ENCODE measurements around the gene LYZL6. TPM values are rescaled to one million over a fixed set of nuclear protein-coding genes. Genes with fewer than 3 reads are reported as not detected.

LYZL6 gene
- total and polyA plus RNA-seq, 2 donors from 2014 or later: not detected

DNA sequence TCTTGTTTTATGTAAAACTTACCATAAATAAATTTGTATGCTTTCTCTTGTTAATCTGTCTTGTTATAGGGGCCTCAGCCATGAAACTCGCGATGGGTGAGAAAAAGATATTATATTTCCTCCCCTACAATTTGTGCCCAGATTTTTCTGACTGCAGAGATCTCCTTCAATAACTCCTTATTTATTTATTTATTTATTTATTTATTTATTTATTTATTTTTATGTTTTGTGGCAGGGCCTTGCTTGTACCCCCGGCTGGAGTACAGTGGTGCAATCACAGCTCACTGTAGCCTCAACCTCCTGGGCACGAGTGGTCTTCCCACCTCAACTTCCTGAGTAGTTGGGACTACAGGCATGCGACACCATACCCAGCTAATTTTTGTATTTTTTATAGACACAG is 40.1 kb downstream of the LYZL6 start:
- no peak overlapping the region for H3K4me3 ChIP-seq (ENCODE audit: low read length in 3 of 3)
- TF ChIP-seq, protein P1, sequence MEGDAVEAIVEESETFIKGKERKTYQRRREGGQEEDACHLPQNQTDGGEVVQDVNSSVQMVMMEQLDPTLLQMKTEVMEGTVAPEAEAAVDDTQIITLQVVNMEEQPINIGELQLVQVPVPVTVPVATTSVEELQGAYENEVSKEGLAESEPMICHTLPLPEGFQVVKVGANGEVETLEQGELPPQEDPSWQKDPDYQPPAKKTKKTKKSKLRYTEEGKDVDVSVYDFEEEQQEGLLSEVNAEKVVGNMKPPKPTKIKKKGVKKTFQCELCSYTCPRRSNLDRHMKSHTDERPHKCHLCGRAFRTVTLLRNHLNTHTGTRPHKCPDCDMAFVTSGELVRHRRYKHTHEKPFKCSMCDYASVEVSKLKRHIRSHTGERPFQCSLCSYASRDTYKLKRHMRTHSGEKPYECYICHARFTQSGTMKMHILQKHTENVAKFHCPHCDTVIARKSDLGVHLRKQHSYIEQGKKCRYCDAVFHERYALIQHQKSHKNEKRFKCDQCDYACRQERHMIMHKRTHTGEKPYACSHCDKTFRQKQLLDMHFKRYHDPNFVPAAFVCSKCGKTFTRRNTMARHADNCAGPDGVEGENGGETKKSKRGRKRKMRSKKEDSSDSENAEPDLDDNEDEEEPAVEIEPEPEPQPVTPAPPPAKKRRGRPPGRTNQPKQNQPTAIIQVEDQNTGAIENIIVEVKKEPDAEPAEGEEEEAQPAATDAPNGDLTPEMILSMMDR (IDR thresholded peaks at IDR 0.05; ENCODE audit: borderline replicate concordance, extremely low read depth, insufficient read depth): no peak
- no peaks in the 10 kb centered on the region for H3K27me3 ChIP-seq (ENCODE audit: control insufficient read depth, insufficient read depth, low read length)
- no peak for DNase-seq
- FAIRE-seq: no peak
- intact Hi-C loops (cut with DNase I): no loop called here
- H3K9me3 ChIP-seq (ENCODE audit: control insufficient read depth in 2 of 3, insufficient read depth in 1 of 3, low read length in 3 of 3): no peaks in the 10 kb centered on the region
- H3K27ac ChIP-seq (ENCODE audit: low read depth in 2 of 2, low read length in 2 of 2): no peak overlapping the region
- no peak overlapping the region for H3K9ac ChIP-seq (ENCODE audit: low read length in 3 of 3)
- peaks cover 0 to 5% (median 3%) of the 10 kb centered on the region in 3 donors for H3K4me1 ChIP-seq (ENCODE audit: control insufficient read depth in 2 of 3, insufficient read depth in 2 of 3, low read depth in 1 of 3, low read length in 3 of 3)
- no peaks in the 10 kb centered on the region for H3K36me3 ChIP-seq (ENCODE audit: control insufficient read depth in 2 of 3, insufficient read depth in 3 of 3, low read length in 3 of 3)

DNA sequence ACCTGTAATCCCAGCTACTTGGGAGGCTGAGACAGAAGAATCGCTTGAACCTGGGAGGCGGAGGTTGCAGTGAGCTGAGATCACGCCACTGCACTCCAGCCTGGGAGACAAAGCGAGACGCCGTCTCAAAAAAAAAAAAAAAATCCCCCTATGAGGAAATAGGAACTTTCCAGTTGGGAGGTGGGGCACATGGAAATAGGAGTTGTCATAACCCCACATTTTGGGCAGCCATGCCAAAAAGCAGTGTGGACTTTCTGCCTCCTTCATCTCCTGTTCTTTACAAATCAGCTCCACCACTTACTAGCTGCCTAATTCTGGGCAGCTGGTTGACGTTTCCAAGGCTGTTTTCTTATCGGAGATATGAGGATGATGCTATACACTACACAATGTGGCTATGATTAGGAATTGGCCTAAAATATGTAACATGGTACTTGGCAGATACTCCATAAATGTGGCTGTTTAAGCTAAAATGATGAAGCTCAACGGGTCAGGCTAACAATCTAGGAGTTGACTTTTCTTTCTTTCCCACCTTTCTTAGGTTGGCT is 41.8 kb downstream of the LYZL6 start:
- FAIRE-seq (no peak), DNase-seq (no peak)
- no peaks in the 10 kb centered on the region for H3K9me3 ChIP-seq (ENCODE audit: control insufficient read depth in 2 of 3, insufficient read depth in 1 of 3, low read length in 3 of 3)
- no peak overlapping the region for H3K27ac ChIP-seq (ENCODE audit: low read depth in 2 of 2, low read length in 2 of 2)
- TF ChIP-seq, protein P1 (IDR thresholded peaks at IDR 0.05; ENCODE audit: borderline replicate concordance, extremely low read depth, insufficient read depth): no peak
- H3K4me3 ChIP-seq (ENCODE audit: low read length in 3 of 3): no peak overlapping the region
- no peaks in the 10 kb centered on the region for H3K36me3 ChIP-seq (ENCODE audit: control insufficient read depth in 2 of 3, insufficient read depth in 3 of 3, low read length in 3 of 3)
- peaks cover 0 to 5% (median 3%) of the 10 kb centered on the region in 3 donors for H3K4me1 ChIP-seq (ENCODE audit: control insufficient read depth in 2 of 3, insufficient read depth in 2 of 3, low read depth in 1 of 3, low read length in 3 of 3)
- no peak overlapping the region for H3K9ac ChIP-seq (ENCODE audit: low read length in 3 of 3)
- intact Hi-C loops (cut with DNase I): no loop called here
- no peaks in the 10 kb centered on the region for H3K27me3 ChIP-seq (ENCODE audit: control insufficient read depth, insufficient read depth, low read length)

DNA sequence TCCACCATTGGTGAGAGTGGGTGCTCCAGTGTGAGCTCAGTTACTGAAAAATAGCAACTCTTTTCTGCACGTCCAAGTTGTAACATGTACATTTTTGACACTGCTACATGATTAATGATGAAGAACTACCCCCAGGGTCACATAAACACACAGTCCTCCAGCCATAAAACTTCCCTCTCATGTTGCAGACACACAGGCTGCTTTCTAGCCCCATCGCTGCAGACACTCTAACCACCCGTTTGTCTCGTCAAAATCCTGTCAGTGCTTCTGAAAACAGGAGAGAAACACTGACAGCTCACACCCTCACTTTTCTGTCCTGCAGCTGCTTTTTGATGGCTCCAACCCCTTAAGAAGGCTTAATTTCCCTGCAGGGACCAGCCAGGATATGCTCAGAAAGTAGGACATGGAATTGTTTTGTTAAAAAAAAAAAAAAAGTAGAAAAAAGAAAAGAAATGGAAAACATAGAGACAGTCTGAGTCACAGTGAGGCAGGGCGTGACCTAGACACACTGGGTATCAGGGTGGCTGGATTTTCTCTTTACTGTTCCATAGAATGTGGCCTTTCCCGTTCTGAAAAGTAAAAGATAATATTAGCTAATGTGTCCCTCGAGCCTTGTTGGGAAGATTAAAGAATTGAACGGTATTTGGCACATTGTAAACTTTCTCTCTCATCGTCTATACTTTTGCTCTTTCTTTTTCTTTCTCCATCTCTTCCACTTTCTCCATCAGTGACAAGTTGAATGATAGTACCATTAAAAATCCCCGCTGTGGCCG is 42.6 kb downstream of the LYZL6 start:
- FAIRE-seq: no peak
- peak in 4 of 5 donors; percentile 53 to 85 (median 64) for DNase-seq
- H3K9ac ChIP-seq (ENCODE audit: low read length in 3 of 3): no peak overlapping the region
- no peaks in the 10 kb centered on the region for H3K27me3 ChIP-seq (ENCODE audit: control insufficient read depth, insufficient read depth, low read length)
- H3K4me3 ChIP-seq (ENCODE audit: low read length in 3 of 3): no peak overlapping the region
- H3K27ac ChIP-seq (ENCODE audit: low read depth in 2 of 2, low read length in 2 of 2): no peak overlapping the region
- intact Hi-C loops (cut with DNase I): no loop called here
- TF ChIP-seq, protein P1 (IDR thresholded peaks at IDR 0.05; ENCODE audit: borderline replicate concordance, extremely low read depth, insufficient read depth): no peak
- no peaks in the 10 kb centered on the region for H3K9me3 ChIP-seq (ENCODE audit: control insufficient read depth in 2 of 3, insufficient read depth in 1 of 3, low read length in 3 of 3)
- peaks cover 0 to 5% (median 3%) of the 10 kb centered on the region in 3 donors for H3K4me1 ChIP-seq (ENCODE audit: control insufficient read depth in 2 of 3, insufficient read depth in 2 of 3, low read depth in 1 of 3, low read length in 3 of 3)
- no peaks in the 10 kb centered on the region for H3K36me3 ChIP-seq (ENCODE audit: control insufficient read depth in 2 of 3, insufficient read depth in 3 of 3, low read length in 3 of 3)
